IgD-negative memory B cell (primary cell): ENCODE measurements around the gene IKZF2. TPM values are rescaled to one million over a fixed set of nuclear protein-coding genes. Genes with fewer than 3 reads are reported as not detected.

Source experiments
- H3K27ac Mint-ChIP-seq, 3 donors: one replicate each; pipeline ENCODE4 v1.8.0; 2020 to 2022; ENCODE audit warnings: mild to moderate bottlenecking in 3 of 3, mixed read lengths in 3 of 3, moderate library complexity in 1 of 3
- H3K27me3 Mint-ChIP-seq: one replicate; pipeline ENCODE4 v1.8.0; 2021; ENCODE audit warnings: mixed read lengths
- H3K36me3 Mint-ChIP-seq: one replicate; pipeline ENCODE4 v1.8.0; 2020; ENCODE audit warnings: mild to moderate bottlenecking, mixed read lengths
- H3K4me1 Mint-ChIP-seq, 3 donors: one replicate each; pipeline ENCODE4 v1.8.0; 2020 to 2022; ENCODE audit warnings: mixed read lengths in 3 of 3, mild to moderate bottlenecking in 1 of 3
- H3K4me3 Mint-ChIP-seq, 4 donors: one replicate each; pipeline ENCODE4 v1.8.0; 2020 to 2022; ENCODE audit warnings: mild to moderate bottlenecking in 4 of 4, mixed read lengths in 4 of 4, moderate library complexity in 3 of 4
- H3K9me3 Mint-ChIP-seq, 3 donors: one replicate each; pipeline ENCODE4 v1.8.0; 2020 to 2021; ENCODE audit warnings: mixed read lengths in 3 of 3, mild to moderate bottlenecking in 1 of 3
- polyA plus RNA-seq: library from polyadenylated mRNA; unstranded; fragments of 300-500 nt; fragmentation: Illumina TruSeq; gene quantifications from one replicate; pipeline ENCODE4 v1.2.3, GENCODE V29; 2021

Gene IKZF2
- polyA plus RNA-seq, 1 donor from 2014 or later: 0.09 TPM

DNA sequence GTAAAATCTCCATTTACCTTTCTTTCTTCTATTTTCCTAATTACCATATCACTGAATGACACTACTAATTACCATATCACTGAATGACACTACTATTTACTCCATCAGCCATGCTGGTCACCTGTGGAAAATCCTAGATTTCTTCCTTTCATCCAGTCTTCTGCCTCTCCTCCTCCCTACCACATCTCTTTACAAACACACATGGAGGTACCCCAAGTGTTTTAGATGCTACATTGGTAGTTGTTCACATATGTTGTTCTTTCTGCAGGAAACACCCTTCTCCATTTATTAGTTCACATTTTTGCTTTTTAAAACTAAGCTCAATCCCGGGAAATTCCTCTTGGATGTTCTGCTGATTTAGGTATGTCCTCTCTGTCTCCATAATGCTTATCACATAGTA lies 134.0 kb downstream of the IKZF2 start:
- Mint-ChIP-seq H3K27ac (no peak overlapping the region), H3K27me3 (no peaks in the 10 kb centered on the region), H3K36me3 (peaks cover 5% of the 10 kb centered on the region), H3K9me3 (no peaks in the 10 kb centered on the region), H3K4me3 (no peak overlapping the region), H3K4me1 (peaks cover 13 to 30% (median 20%) of the 10 kb centered on the region in 3 donors)

DNA sequence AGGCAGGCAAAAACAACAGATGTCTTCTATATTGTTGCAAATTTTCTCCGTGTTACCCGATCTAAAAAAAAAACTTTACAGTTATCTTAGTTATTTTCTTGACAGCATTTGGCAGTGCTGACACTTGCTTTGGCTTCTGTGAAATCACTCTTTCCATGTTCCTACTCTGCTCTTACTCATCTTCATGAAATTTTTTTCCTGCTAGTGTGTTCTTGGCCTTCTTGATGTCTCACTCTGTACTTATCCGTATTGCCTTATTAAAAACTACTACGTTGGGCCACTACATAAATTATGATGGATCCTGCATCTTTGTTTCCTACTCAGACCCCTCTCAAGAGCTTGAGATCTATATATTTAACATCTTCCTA lies 134.4 kb downstream of the IKZF2 start:
- Mint-ChIP-seq H3K4me1 (peaks cover 11 to 26% (median 18%) of the 10 kb centered on the region in 3 donors), H3K27me3 (no peaks in the 10 kb centered on the region), H3K9me3 (no peaks in the 10 kb centered on the region), H3K4me3 (no peak overlapping the region), H3K36me3 (peaks cover 5% of the 10 kb centered on the region), H3K27ac (no peak overlapping the region)

DNA sequence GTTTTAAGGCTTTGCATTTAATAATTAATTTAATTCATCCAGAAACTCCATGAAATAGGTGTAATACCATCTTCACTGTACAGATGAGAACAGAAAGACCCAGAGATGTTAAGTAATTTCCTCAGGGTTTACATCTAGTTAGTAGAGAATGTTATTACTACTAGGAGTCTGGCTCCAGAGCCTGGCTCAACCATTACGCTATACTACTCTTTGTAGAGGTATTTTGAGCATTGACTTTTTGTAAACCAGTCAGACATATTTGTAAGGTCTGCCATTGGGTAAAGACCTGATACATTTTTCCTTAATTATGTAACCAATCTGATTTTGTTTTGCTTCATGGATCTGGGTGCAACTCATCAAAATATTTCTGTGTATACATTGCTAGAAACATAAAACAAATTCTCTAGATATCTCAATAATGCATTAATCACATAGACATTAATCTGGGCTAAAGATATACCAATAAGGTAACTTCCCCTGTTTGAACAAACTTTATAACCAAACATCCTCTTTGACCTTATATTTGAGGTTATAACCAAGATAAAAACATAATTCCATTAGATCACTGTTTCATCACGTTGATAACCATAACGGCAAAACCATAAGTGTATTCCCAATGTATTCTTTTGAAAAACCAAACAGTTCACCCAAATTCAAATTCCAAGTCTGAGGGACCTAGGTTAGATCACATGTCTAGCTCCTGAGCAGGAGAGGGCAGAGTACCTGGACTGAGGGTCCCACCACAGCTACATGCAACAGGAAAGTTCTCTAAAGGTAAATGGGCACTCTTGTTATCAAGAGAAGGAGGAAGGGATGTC lies 135.0 kb downstream of the IKZF2 start:
- H3K36me3 Mint-ChIP-seq: peaks cover 5% of the 10 kb centered on the region
- H3K9me3 Mint-ChIP-seq: peaks cover 0 to 2% (median 0%) of the 10 kb centered on the region in 3 donors
- H3K27ac Mint-ChIP-seq: peak overlapping the region in 2 of 3 donors; percentile 40 to 78
- H3K27me3 Mint-ChIP-seq: no peaks in the 10 kb centered on the region
- peaks cover 11 to 26% (median 18%) of the 10 kb centered on the region in 3 donors for H3K4me1 Mint-ChIP-seq
- peak overlapping the region in 1 of 4 donors; percentile 61 for H3K4me3 Mint-ChIP-seq

DNA sequence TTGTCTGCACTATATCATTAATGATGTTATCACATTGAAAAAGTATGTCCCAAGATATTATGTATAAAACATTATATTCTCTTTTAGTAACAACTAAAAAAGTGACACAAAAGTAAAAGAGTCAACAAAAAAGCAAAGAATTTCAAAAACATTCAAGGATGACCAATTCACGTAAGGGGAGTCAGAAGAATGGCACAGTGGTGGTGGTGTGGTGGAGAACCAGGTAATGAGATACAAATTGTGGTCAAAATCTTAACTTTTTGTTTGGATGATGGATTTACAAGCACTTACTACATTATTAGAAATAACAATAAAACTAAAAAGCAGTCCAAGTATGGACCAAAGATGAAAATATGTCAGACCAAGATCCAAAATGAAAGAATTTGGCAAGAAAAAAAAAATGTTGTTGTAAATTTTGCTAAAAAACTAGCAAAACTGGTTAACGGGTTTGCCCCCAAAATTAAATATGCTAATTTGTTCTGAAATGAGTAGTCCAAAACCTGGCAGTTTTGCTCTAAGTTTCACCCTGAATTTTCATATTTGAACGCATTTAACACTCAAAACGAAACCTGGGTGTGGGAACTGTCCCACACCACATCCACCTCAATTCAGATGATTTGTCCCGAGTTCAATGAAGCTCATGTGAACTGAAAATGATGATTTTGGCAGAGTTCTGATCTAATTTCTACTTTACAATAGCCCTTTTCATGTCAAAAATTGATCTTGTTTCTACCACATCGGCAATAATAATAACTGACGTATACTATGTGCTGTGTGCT lies 135.8 kb downstream of the IKZF2 start:
- peaks cover 5% of the 10 kb centered on the region for H3K36me3 Mint-ChIP-seq
- peak overlapping the region in 1 of 3 donors; percentile 78 for H3K27ac Mint-ChIP-seq
- H3K4me3 Mint-ChIP-seq: peak overlapping the region in 3 of 4 donors; percentile 26 to 67 (median 61)
- H3K4me1 Mint-ChIP-seq: peaks cover 11 to 26% (median 18%) of the 10 kb centered on the region in 3 donors
- no peaks in the 10 kb centered on the region for H3K27me3 Mint-ChIP-seq
- H3K9me3 Mint-ChIP-seq: peaks cover 0 to 2% (median 0%) of the 10 kb centered on the region in 3 donors

DNA sequence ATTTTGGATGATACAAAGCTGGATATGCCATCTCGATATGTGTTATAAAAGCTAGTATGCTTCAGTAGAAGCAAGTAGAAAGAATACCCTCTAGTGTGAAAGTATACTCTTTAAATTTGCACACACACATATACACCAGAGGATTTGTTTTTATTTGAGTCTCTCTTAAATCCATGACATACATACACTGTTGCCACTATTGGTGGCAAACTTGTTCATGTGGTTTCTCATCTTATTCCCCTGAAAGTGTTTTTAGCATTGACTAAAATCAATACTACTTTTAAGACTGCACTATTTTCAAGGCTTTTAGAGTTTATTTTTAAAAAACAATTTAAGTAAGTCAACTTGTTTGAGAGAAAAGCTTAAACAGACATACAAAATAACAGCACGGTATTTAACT lies 137.4 kb downstream of the IKZF2 start:
- Mint-ChIP-seq H3K27ac (peak overlapping the region in 1 of 3 donors; percentile 17), H3K4me3 (no peak overlapping the region), H3K9me3 (peaks cover 0 to 2% (median 0%) of the 10 kb centered on the region in 3 donors), H3K36me3 (peaks cover 5% of the 10 kb centered on the region), H3K27me3 (no peaks in the 10 kb centered on the region), H3K4me1 (peaks cover 11 to 26% (median 18%) of the 10 kb centered on the region in 3 donors)

DNA sequence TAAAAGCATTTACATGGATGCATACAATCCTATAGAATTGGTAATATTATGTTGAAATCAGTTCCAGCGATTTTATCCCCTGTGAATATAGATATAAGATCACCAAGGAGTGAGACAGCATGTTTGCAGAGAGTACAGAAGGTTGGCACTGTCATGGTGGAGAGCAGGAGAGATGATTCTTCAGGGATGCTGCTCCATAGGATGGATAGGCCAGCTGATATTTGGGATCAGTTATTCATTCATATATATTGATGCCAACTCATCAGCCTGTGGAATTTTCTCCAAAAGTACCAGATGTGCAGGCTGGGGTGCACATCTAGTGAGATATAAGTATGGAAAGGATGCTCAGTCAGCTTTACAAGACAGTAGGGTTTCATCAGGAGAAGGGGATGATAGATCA lies 139.9 kb downstream of the IKZF2 start:
- H3K27me3 Mint-ChIP-seq: no peaks in the 10 kb centered on the region
- H3K4me3 Mint-ChIP-seq: no peak overlapping the region
- no peaks in the 10 kb centered on the region for H3K36me3 Mint-ChIP-seq
- H3K4me1 Mint-ChIP-seq: peaks cover 9 to 16% (median 14%) of the 10 kb centered on the region in 3 donors
- no peak overlapping the region for H3K27ac Mint-ChIP-seq
- H3K9me3 Mint-ChIP-seq: peaks cover 0 to 2% (median 0%) of the 10 kb centered on the region in 3 donors

DNA sequence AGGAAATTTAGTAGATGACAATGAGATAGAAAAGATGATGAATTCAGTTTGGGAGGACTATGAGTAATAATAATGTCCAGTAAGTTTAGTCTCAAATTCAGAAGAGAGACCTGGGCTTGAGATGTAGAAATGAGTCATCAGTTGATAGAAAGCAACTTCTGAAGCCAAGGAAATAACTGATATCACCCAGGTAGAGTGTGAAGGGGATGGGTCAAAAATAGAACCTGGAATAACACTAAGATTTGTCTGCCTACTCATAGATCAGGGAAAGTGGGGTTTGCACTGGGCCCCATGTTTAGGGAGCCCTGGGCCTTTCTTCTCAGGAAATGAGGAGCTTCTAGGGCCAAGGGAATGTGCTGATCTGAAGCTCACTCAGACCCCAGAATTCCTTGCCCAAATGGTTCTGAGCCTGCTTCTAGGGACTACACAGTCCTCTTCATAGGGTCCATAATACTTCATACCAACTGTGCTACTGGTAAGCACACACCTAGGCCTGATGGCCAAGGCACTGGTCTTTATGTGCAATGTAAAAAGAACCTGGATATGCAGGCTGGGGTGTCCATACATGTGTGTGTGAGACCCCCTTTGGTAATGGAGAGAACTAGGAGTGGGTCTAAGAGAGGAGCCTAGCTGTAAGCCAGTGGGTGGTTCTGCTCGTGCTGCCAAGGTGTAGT lies 141.2 kb downstream of the IKZF2 start:
- no peaks in the 10 kb centered on the region for H3K27me3 Mint-ChIP-seq
- no peaks in the 10 kb centered on the region for H3K36me3 Mint-ChIP-seq
- H3K9me3 Mint-ChIP-seq: peaks cover 0 to 2% (median 0%) of the 10 kb centered on the region in 3 donors
- H3K27ac Mint-ChIP-seq: no peak overlapping the region
- no peak overlapping the region for H3K4me3 Mint-ChIP-seq
- H3K4me1 Mint-ChIP-seq: peaks cover 2 to 5% (median 2%) of the 10 kb centered on the region in 3 donors

DNA sequence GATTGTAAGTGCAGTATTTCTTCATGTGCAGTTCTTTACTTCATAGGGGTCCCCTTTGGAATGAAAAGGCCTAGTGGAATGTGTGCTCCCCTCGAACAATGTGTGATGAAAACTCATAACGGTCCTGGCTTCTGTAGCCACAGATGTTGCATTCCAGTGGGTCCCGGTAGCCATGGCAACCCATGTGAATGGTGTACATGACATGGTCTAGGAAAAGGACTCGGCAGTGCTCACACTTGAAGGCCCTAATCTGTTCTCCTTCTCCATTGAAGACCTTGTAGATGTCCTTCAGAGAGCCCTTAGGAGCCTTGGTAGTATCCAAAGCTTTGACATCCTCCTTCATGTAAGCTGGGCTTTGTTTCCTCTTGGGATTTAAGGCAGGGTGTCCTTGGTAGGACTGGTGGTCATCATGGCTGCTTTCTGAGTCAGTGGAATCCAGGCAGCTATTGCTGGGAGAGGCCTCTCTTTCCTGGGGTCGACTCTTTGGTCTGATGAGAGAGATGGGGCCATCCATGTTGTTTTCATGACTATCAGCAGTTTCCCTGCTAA lies 144.0 kb downstream of the IKZF2 start:
- peaks cover 0 to 2% (median 0%) of the 10 kb centered on the region in 3 donors for H3K9me3 Mint-ChIP-seq
- H3K4me3 Mint-ChIP-seq: no peak overlapping the region
- H3K27me3 Mint-ChIP-seq: no peaks in the 10 kb centered on the region
- H3K36me3 Mint-ChIP-seq: no peaks in the 10 kb centered on the region
- H3K4me1 Mint-ChIP-seq: peaks cover 0 to 2% (median 0%) of the 10 kb centered on the region in 3 donors
- H3K27ac Mint-ChIP-seq: no peak overlapping the region

DNA sequence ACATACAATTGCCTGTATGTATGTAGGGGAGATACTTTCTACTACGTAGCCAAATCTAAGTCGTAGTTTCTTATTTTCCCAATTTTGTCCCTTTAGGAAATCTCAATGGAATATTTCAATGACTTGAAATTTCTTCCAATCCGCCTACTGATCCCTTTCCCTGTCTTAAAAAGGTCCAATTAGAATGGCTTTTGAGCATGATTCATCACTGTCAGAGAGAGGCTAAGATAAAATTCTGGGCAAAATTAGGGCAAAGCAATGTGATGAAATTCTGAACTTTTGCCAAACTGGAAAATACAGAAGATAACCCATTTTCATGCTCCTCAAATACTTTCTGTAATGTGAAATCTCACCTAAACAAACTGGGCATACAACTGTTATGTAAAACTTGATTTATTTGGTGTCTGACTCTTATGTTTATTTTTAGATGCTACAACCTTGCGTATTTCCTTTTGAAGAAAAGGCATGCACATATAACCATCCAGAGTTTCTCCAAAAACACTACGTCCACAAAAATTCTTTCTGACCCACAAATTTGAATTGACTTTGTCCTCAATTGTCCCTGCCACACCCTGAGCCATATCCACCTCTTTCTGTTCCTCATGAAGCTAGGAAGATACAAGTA lies 147.1 kb downstream of the IKZF2 start:
- no peak overlapping the region for H3K4me3 Mint-ChIP-seq
- peaks cover 2 to 12% (median 7%) of the 10 kb centered on the region in 3 donors for H3K4me1 Mint-ChIP-seq
- H3K27ac Mint-ChIP-seq: peak overlapping the region in 1 of 3 donors; percentile 4
- no peaks in the 10 kb centered on the region for H3K27me3 Mint-ChIP-seq
- no peaks in the 10 kb centered on the region for H3K9me3 Mint-ChIP-seq
- no peaks in the 10 kb centered on the region for H3K36me3 Mint-ChIP-seq

DNA sequence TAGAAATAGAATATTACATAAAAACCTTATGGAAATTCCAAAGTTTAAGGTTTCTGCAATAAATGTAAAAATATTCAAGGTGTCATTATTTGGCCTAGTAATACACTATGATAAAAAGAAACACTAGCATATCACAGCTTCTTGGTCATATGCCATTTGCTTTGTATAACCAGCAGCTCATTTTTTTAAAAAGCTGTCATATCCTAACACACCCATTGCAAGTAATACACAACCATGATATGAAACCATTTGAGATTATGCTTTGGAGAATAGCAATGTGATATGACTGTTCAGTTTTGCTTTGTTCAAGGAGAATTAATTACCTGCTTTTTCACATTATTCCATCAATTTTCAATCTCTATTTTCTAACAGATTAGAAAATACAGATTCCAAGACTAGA lies 149.0 kb downstream of the IKZF2 start:
- no peaks in the 10 kb centered on the region for H3K9me3 Mint-ChIP-seq
- H3K4me3 Mint-ChIP-seq: no peak overlapping the region
- no peak overlapping the region for H3K27ac Mint-ChIP-seq
- no peaks in the 10 kb centered on the region for H3K27me3 Mint-ChIP-seq
- no peaks in the 10 kb centered on the region for H3K36me3 Mint-ChIP-seq
- peaks cover 2 to 12% (median 7%) of the 10 kb centered on the region in 3 donors for H3K4me1 Mint-ChIP-seq

DNA sequence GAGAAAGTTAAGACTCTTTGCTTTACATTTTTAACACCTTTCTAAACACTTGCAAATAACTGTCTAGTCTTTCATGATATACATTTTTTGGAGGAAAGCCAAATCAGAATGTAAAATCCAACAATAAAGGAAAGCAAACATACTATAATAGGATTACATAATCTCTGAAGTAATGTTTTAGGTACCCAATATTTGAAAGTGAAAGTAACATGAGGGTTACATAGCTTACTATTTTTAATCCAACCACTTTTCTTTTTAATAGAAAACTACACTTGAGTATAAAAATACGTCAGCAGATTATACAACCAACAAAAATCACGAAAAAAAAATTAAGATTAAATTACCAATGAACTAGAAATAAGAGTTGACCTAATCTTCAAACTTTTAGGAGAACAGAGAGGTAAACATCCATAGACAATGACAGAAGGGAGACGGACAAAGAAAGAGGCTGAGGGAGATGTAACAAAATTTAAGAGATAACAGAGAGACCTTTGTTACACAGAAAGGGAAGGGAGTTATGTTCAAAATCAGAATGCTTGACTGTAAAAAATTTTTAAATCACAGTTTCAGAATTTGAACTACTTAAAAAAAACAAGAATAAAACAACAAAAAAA lies 150.0 kb downstream of the IKZF2 start:
- Mint-ChIP-seq H3K4me3 (peak overlapping the region in 2 of 4 donors; percentile 73 to 86), H3K27me3 (no peaks in the 10 kb centered on the region), H3K27ac (peak overlapping the region in 1 of 3 donors; percentile 3), H3K9me3 (peaks cover 0 to 3% (median 0%) of the 10 kb centered on the region in 3 donors), H3K36me3 (no peaks in the 10 kb centered on the region), H3K4me1 (peaks cover 2 to 12% (median 7%) of the 10 kb centered on the region in 3 donors)

DNA sequence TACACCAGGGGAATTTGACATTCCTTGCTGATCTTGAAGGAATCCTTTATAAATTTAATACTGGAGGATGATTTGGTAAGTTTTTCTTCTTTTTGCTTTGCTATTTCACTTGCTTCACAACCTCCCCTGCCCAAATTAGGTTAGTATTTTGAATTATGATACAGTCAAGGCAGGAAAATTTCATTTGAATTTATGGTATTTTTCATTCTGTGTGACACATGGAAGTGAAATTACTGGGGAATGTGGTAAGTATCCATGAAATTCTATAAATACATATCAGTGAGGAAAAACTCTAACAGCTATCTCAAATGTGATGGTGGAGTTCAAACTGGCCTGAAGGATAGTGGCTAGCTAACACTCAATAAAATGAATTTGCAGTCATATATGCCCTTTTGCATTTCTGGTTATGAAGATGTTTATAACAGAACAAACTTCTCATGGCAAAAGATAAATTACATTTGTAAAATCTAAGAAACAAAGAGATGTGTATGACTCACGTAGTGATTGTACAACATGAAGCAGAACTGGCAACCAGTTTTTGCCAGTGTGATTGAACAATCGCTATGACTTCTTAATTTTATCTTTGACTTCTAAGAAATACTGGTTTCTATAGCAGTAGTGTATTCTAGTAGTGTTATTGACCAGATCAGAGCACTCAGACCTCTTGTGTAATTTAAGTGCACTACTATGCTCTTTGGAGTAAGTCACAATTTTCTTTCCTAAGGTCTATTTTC lies 152.6 kb downstream of the IKZF2 start:
- Mint-ChIP-seq H3K4me3 (peak overlapping the region in 1 of 4 donors; percentile 12), H3K9me3 (peaks cover 0 to 3% (median 0%) of the 10 kb centered on the region in 3 donors), H3K4me1 (peaks cover 2 to 12% (median 5%) of the 10 kb centered on the region in 3 donors), H3K36me3 (no peaks in the 10 kb centered on the region), H3K27ac (no peak overlapping the region), H3K27me3 (no peaks in the 10 kb centered on the region)

DNA sequence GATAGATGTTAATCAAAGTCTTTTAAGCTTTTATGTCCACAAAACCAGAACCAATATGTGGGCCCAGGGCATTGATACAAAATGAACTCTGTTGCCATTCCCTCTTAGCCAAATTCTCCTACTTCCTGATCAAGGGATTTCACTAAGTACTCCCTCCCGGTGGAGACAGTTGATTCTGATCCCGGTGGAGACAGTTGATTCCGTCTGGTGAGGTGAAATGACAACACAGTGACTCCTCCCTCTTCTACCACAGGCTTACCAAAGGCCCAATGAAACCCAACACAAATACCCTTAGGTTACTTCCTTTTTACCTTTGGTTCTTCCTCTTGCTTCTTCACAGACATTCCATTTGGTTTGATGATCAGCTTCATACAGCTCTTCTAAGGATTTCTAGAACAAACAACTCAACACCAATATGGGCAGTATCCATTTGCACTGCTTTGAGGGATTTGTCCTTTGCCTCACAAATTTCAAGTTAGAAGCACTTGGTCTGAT lies 153.8 kb downstream of the IKZF2 start:
- no peaks in the 10 kb centered on the region for H3K36me3 Mint-ChIP-seq
- peaks cover 2 to 12% (median 5%) of the 10 kb centered on the region in 3 donors for H3K4me1 Mint-ChIP-seq
- no peak overlapping the region for H3K4me3 Mint-ChIP-seq
- no peaks in the 10 kb centered on the region for H3K27me3 Mint-ChIP-seq
- peaks cover 0 to 3% (median 0%) of the 10 kb centered on the region in 3 donors for H3K9me3 Mint-ChIP-seq
- no peak overlapping the region for H3K27ac Mint-ChIP-seq
